Nucleus accumbens (tissue), 56 donors: ENCODE data around the gene FRMD3.

Experiments
- DNase-seq, 56 donors: peaks; one replicate each; lab custom pipeline; 2025; lab: John Stamatoyannopoulos, UW

Gene FRMD3

GRCh38 chr9:83204047-83204446 is 334.2 kb downstream of the FRMD3 start:
- DNase-seq = no peak

GRCh38 chr9:83200531-83200930 is 337.7 kb downstream of the FRMD3 start:
- DNase-seq = no peak

DNA sequence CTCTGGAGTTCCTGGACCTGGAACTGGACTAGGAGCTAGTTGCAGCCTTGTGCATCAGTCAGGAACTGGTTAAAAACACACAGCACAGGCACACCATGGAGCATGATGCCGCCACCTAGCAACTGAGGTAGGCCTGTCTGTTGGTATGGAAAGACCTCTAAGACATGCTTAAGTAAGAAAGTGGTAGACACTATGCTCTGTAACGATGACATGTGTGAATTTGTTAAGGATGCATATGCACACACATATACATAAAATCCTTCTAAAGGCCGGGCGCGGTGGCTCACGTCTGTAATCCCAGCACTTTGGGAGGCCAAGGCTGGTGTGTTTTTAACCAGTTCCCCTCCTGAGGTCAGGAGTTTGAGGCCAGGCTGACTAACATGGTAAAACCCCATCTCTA is 338.4 kb downstream of the FRMD3 start:
- DNase-seq = no peak

DNA sequence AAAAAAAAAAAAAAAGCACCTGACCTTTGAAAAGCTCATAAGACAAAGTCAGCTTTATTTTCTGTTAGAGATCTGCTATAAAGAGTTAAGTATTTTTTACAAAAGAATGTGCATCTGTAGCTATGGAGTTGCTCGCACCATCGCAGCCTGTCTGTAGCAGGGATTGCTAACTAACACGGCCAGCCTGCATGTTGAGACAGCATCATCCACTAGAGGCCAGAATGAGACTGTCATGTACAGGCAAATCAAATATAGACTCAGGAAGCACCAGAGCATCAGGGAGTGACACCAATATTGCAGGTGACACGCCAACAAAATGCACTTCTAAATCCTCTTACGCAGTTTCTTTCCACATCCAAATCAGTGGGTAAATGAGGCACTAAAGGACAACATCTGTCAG is 339.0 kb downstream of the FRMD3 start:
- peak in 34 of 56 donors; percentile 1 to 76 (median 23) for DNase-seq

- no peak for DNase-seq
Measured at GRCh38 chr9:83198371-83198770, 339.8 kb downstream of the FRMD3 start.

- DNase-seq = no peak
Measured at GRCh38 chr9:83197591-83197990, 340.6 kb downstream of the FRMD3 start.

GRCh38 chr9:83196946-83197345 is 341.3 kb downstream of the FRMD3 start:
- no peak for DNase-seq
